ENCODE measurements around the gene BCL2A1. TPM values are rescaled to one million over a fixed set of nuclear protein-coding genes. Genes with fewer than 3 reads are reported as not detected.
"Not testable (repeated sequence)": the region's sequence is repeated elsewhere in the genome, so short reads cannot be mapped to it uniquely, and the experiment has no call there.

Gene BCL2A1
- total and polyA plus RNA-seq, 12 donors: 0.30 to 11.1 (median 0.67) TPM; not detected in 2

DNA sequence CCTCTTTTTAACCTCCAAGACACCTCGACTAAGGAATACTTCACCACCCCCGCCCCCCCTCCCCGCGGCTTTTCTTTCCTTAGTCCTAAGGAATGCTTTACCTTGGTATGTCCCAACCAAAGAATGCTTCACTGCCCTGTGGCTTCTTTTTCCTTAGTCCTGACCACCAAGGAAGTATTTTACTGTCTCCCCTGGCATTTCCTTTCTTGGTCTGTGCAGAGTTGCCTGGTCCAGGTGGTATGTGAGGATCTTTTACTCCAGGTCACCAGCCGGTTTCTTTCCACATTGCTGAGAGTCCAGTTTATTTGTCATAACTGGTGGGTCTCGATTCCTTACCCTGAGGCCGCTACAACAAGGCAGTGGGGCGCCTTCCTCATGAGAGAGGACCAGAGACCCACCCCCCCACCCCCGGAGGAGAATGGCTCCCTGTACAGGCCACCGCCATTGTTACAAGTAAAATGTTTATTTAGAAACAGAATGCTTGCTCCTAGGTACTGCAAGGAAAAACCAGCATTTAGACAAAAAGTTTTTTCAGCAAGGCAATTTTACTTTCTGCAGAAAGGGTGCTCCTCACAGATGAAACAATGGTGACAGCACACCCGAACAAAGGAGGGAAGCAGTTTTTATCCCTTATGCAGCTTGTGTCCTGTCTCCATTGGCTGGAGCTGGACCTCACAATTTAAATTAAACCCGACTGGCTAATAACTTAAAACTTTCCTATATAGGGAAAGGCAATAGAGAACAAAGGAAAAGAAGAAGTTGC is 51.1 kb downstream of the BCL2A1 start:
- TF ChIP-seq, protein P1, sequence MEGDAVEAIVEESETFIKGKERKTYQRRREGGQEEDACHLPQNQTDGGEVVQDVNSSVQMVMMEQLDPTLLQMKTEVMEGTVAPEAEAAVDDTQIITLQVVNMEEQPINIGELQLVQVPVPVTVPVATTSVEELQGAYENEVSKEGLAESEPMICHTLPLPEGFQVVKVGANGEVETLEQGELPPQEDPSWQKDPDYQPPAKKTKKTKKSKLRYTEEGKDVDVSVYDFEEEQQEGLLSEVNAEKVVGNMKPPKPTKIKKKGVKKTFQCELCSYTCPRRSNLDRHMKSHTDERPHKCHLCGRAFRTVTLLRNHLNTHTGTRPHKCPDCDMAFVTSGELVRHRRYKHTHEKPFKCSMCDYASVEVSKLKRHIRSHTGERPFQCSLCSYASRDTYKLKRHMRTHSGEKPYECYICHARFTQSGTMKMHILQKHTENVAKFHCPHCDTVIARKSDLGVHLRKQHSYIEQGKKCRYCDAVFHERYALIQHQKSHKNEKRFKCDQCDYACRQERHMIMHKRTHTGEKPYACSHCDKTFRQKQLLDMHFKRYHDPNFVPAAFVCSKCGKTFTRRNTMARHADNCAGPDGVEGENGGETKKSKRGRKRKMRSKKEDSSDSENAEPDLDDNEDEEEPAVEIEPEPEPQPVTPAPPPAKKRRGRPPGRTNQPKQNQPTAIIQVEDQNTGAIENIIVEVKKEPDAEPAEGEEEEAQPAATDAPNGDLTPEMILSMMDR (IDR thresholded peaks at IDR 0.05): no peak

DNA sequence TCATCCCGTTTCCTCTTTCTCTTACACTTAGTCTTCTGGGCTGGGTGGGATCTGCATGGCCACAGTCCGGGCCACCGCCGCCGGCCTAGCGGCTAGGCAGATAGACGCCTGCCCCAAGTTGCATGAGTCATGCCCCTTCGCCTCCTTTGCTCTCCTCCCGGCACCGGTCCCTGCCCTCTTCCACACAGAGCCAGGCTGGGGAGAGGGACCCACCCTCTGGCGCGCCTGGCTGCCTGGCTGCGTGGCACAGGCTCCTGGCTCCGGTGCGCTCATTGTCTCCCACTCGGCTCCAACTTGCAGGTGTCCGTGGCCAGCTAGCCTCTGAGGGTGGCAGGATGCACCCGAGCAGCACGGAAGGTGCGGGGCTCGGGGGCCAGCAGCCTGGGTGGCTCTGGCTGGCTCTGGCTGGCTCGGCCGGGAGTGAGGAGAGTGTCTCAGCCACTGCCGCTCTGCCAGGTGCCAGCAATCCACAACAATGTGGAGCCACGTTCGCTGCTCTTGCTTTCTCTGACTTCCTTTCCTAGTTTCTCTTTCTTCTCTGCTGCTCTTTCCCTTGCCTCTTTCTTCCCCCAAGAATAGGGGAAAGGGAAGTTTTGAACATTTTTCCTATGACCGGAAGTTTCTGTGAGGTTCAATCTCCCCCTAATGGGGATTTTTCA is 51.8 kb downstream of the BCL2A1 start:
- TF ChIP-seq, protein P1 (IDR thresholded peaks at IDR 0.05): no peak

More for the DNA sequence above, 51.1 kb downstream of the BCL2A1 start:
- Histone ChIP-seq H3K4me3 (no peak overlapping the region), H3K4me1 (peaks cover 0 to 16% (median 9%) of the 10 kb centered on the region in 9 donors), H3K27me3 (no peaks in the 10 kb centered on the region), H3K36me3 (peaks cover 0 to 38% (median 0%) of the 10 kb centered on the region in 9 donors), H3K9me3 (peaks cover 0 to 75% (median 62%) of the 10 kb centered on the region in 11 donors), H3K27ac (no peak overlapping the region)
- ATAC-seq: no peak
- DNase-seq: no peak
- WGBS, 2 donors: 91 to 96% methylated on average over 12 of the region's 12 CpGs
- intact Hi-C loops (cut with DNase I): loop anchor here in 3 of 10 donors (5.0 kb wide), 2 partner anchors 137 to 152 kb away; partner anchors contain the start of gene ZFAND6 (in 2 of the 3)

DNA sequence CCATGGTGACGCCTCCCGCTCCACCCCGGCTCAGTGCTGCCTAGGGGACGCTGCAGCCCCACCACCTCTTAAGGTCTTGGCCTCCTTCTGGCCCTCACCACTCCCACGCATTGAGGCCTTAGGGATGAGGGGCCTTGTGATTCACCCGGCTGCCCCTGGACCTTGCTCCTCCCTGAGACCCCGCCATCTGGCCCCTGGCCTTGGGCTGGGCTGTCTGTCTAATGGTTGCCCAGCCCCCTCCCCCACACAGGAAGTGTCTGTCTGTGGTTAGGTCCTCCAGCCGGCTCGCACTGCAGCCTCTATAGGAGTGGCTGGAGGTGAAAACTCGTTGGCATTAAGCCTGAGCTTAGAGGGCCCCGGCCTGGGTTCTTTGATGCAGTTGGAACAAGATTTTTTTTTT is 52.7 kb downstream of the BCL2A1 start:
- no peak for ATAC-seq
- WGBS, 2 donors: 97% methylated on average over 11 of the region's 11 CpGs
- peaks cover 0 to 9% (median 0%) of the 10 kb centered on the region in 9 donors for H3K4me1 ChIP-seq
- no peaks in the 10 kb centered on the region for H3K27me3 ChIP-seq
- intact Hi-C loops (cut with DNase I): no loop called here
- no peak overlapping the region for H3K4me3 ChIP-seq
- H3K9me3 ChIP-seq: peaks cover 0 to 92% (median 68%) of the 10 kb centered on the region in 11 donors
- DNase-seq: no peak
- H3K36me3 ChIP-seq: peaks cover 0 to 45% (median 0%) of the 10 kb centered on the region in 9 donors
- TF ChIP-seq, protein P1 (IDR thresholded peaks at IDR 0.05): no peak
- no peak overlapping the region for H3K27ac ChIP-seq

More for the DNA sequence above, 51.8 kb downstream of the BCL2A1 start:
- Histone ChIP-seq H3K36me3 (peaks cover 0 to 38% (median 0%) of the 10 kb centered on the region in 9 donors), H3K4me1 (peaks cover 0 to 13% (median 3%) of the 10 kb centered on the region in 9 donors), H3K27ac (no peak overlapping the region), H3K9me3 (peaks cover 0 to 82% (median 68%) of the 10 kb centered on the region in 11 donors), H3K27me3 (no peaks in the 10 kb centered on the region), H3K4me3 (no peak overlapping the region)
- 96 to 99% methylated on average over 27 of the region's 27 CpGs for WGBS, 2 donors
- intact Hi-C loops (cut with DNase I): no loop called here
- DNase-seq: no peak
- ATAC-seq: no peak

DNA sequence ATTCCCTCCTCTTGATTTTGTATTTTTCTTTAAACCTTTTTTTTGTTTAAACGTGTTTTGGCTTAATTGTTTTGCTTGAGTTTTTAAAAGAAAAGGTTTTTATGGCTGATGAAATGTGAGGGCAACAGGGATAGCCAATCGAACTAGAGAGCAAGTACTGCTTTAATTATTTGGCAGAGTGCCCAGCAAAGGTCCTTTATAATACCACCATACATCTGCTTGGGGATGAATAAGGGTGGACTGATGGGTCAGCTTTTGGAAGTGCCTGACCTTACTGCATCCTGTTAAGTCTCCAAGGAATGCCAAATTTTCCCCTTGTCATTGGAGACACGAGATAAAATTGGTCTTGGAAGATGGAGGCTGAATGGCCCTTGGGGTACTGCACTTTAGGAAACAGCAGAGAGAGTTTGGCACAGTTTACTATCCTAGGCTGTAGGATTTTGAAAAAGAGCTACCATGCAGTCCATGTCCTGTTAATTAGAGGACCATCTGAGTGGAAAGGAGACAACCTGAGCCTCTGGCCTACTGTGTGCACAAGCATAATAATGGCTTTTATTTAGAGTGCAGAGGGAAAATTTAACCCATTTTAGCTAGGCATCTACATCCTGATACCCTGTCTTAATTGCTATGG is 54.4 kb downstream of the BCL2A1 start:
- no peak for DNase-seq
- TF ChIP-seq, protein P1 (IDR thresholded peaks at IDR 0.05): no peak
- H3K27me3 ChIP-seq: no peaks in the 10 kb centered on the region
- H3K4me3 ChIP-seq: no peak overlapping the region
- no peaks in the 10 kb centered on the region for H3K4me1 ChIP-seq
- H3K27ac ChIP-seq: no peak overlapping the region
- no peak for ATAC-seq
- 60 to 65% methylated on average over 3 of the region's 3 CpGs for WGBS, 2 donors
- H3K36me3 ChIP-seq: peaks cover 0 to 52% (median 0%) of the 10 kb centered on the region in 9 donors
- intact Hi-C loops (cut with DNase I): no loop called here
- peaks cover 0 to 93% (median 67%) of the 10 kb centered on the region in 11 donors for H3K9me3 ChIP-seq

DNA sequence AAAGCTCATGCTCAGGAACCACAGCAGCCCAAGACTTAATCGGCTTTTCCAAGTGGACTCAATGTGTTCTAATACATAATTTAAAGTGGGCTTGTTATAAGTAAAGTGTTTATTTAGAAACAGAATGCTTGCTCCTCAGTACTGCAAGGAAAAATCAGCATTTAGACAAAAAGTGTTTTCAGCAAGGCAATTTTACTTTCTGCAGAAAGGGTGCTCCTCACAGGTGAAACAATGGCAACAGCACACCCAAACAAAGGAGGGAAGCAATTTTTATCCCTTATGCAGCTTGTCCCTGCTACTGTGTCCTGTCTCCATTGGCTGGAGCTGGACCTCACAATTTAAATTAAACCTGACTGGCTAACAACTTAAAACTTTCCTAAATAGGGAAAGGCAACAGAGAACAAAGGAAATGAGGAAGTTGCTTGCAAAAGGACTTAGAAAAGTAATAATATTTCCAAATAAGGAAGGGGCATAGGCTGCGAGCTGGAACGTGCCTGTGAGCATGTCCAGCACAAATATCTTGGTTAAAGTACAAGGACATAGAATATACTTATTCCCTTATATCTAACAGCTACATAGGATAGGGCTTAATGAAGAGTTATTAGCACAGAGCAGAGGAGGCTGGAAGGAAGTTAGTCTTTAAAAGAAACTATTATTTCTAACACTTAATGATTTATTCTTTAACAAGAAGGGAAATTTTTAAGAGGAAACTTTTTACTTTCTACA is 55.1 kb downstream of the BCL2A1 start:
- H3K4me3 ChIP-seq; H3K27ac ChIP-seq; DNase-seq; intact Hi-C loops (cut with DNase I); H3K4me1 ChIP-seq; H3K27me3 ChIP-seq; ATAC-seq: not testable (repeated sequence)
- Histone ChIP-seq H3K9me3 (peaks cover 0 to 87% (median 65%) of the 10 kb centered on the region in 11 donors), H3K36me3 (peaks cover 0 to 46% (median 0%) of the 10 kb centered on the region in 9 donors)
- 96% methylated on average over 3 of the region's 3 CpGs for WGBS, 2 donors

Measured in heart right ventricle (tissue), 16 donors.